GM19455 (cell line): ENCODE results near the gene TMEM272.
A peak's percentile ranks its signal among the peaks of the same experiment; 100 is the strongest.
"Not testable (repeated sequence)": the region's sequence is repeated elsewhere in the genome, so short reads cannot be mapped to it uniquely, and the experiment has no call there.

ENCODE experiments used
- ATAC-seq: cut with Tn5 transposase; IDR thresholded peaks from one replicate; pipeline ENCODE4 v1.9.1; 2021; ENCODE audit not compliant: unreplicated experiment

Gene TMEM272

DNA sequence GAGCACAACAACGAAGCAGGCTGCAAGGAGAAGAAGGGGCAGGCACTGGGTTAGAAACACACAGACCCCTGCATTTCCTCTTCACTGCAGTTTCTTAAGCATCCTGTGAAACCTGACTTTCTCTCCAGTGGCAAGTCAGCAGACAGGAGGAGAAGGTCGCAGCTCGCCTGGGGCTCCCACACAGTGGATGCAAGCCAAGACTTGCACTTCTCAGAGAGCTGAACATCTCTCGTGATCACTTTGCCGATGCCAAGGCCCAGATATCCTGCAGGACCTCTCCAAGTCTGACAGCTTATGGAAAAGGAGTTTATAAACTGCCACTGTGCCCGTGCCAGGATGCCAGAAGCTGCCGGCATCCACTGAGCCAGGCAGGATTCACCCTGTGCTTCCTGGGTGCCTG is 18.4 kb downstream of the TMEM272 start:
- no peak for ATAC-seq

- ATAC-seq = no peak
Measured at GRCh38 chr13:51825681-51826254, 19.2 kb downstream of the TMEM272 start.

- no peak for ATAC-seq
Measured at GRCh38 chr13:51825165-51825592, 19.8 kb downstream of the TMEM272 start.

- ATAC-seq = not testable (repeated sequence)
Measured at GRCh38 chr13:51824712-51825111, 20.3 kb downstream of the TMEM272 start.

DNA sequence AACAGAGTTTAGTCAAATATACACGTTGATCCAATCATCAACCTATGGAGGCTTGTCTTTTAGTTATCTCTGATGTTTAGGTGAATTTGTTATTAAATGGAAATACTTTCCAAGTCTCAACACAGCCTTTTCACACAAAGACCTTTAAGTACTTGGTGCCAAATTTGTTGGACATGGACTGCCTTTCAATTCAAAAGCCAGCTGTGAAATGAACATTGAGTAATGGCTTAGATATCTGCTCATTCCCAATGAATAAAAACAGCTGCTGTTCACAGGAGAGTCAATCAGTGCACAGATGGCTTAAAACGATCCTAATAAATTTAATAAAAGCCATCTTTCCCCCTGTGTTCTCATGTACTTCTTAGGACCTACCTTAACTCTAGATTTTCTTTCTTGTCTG is 21.1 kb downstream of the TMEM272 start:
- ATAC-seq = no peak

DNA sequence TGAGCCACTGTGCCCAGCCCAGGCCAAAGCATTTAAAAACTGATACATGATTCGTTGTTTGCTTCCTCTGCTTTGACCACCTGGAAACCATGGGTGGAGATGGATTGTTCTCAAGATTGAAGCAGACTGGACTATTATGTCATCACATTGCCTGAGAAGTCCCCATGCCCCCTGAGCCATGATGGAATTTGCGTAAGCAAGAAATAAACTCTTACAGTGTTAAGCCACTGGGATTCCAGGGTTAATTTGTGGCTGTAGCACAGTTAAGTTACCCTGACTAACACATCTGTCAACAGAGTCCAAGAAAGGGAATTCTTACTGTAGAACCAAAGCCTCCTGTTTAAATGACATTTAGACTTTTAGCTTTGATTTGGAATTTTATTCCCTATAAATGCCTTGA is 21.6 kb downstream of the TMEM272 start:
- no peak for ATAC-seq

- no peak for ATAC-seq
Measured at GRCh38 chr13:51822106-51822815, 22.7 kb downstream of the TMEM272 start.

DNA sequence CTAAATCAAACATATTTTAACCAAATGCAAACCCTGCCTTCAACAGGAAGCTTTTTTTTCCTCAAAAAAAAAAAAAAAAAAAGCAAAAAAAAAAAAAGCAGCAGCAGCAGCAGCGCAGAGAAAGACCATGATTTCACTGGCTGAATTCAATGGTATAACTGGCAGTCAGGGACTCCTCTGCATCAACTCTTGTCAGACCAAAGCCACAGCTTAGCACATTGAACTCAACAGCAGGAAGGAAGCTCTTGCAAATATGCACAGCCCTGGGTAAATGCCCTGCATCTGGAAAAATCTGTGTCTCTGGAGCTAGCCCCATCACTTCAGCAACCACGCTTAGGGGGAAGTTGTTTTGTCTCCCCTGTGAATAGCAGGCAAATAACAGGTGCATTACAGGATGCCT is 23.4 kb downstream of the TMEM272 start:
- ATAC-seq = no peak

DNA sequence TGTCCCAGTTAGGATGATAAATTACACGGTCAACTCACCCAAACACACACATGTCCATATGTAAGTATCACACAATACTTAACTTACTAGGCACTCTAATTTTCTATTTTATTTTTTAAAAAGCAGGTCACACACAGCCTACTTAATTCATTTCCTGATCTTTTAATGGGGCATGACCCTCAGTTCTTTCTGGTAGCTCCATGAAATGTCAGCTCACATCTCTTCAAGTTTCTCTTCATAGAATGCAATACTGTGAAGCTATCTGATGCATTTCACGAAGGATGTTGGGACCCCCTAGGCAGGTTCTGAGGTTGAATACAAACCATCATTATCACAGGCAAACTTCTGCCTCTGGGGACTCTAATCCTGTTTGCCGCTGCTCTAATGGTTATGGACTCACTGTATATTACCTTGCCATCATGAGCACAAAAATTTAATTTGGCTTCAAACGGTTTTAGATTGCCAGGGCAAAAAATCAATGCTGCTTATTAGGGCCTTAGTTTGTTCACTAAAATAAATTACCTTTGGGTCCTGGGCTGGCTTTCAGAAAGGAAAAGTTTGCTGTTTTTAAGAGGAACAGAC is 24.9 kb downstream of the TMEM272 start:
- no peak for ATAC-seq

GRCh38 chr13:51819544-51819943 is 25.4 kb downstream of the TMEM272 start:
- ATAC-seq = no peak

GRCh38 chr13:51818781-51819511 is 26.0 kb downstream of the TMEM272 start:
- no peak for ATAC-seq

- no peak for ATAC-seq
Measured at GRCh38 chr13:51818276-51818675, 26.7 kb downstream of the TMEM272 start.

DNA sequence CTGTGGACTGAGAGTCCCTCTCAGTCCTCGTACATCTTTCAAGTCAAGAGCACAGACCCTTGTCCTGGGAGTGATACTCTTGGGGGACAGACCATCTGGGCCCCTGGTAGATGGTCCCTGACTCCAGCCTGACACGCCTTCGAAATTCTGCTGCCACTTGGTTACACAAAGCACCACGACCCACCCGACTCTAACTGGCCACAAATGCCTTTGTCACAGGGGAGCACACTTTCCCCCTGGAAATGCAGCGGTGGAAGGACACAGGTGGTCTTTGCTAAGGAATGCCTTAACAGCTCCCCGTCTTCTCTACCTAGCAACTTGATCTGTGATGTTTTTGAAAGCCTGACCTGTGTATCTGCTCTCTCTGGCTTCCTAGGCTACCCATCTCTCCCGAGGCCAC is 27.3 kb downstream of the TMEM272 start:
- ATAC-seq = no peak

DNA sequence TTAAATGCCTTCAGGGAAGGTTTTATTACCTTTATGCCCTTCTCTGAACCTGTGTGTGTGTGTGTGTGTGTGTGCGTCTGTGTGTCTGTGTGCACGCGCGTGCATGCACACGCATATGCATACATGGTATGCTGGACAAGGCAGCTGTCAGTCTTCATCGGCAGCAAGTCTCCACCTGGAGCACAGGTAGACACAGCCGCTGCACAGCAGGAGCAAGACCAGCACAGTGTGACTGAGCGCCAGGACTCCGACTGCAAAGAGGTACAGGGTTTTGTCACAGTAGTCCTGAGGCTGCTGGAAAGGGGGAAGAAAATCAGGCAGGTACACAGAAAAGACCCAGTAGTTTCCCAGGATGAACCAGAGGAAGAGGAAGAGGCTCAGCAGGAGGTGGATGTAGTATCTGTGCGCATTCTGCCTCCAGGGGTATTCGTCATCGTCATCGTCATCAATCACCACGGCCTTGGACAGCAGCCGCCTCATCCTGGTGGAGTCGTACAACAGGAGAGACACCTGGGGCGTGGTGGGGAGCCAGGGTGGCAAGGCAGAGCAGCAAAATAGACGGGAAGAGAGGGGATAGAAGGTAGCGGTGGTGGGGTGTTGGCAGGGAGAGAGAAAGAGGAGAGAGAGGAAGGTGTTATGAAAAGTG is 28.2 kb downstream of the TMEM272 start:
- no peak for ATAC-seq

GRCh38 chr13:51815848-51816247 is 29.1 kb downstream of the TMEM272 start:
- no peak for ATAC-seq

DNA sequence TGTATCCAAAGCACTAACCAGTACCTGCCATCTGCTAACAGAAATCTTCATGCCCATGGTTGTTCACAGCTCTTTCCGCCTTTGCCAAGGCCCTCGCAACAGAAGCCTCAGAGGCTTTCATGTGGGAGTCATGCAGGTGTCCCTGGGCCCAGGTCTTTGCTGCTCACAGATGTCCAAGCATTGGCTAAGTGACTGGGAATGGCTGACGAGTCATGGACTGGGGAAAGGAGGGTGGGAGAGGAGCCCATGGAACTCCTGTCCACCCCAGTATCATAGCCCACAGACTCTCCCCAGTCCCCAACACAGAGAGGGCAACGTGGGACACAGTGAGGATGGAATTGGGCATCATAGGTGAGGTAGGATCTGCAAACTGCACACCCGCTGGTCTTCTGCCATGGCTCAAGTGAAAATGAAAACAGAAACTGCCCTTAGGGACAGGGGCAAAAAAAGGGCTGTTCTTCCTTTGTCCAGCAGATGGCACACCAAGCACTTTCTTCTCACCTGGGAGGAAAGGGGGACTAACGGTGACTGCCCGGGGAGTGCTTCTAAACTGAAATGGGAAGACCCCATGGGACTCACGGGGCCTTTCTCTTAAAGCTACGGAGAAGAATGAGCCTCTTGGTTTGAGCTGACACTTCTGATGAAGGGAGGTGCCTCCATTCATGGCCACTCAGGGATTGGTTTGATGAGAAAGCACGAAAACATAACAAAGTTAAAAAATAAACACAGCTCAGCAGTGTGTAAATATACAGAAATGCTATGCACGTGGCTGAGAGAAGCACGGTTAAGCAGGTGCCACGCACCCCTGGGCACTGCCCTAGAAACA is 29.9 kb downstream of the TMEM272 start:
- ATAC-seq = peak; percentile 81

GRCh38 chr13:51814071-51814470 is 30.9 kb downstream of the TMEM272 start:
- no peak for ATAC-seq

GRCh38 chr13:51811920-51812451 is 33.0 kb downstream of the TMEM272 start:
- ATAC-seq = no peak

GRCh38 chr13:51811046-51811445 is 33.9 kb downstream of the TMEM272 start:
- no peak for ATAC-seq

- no peak for ATAC-seq
Measured at GRCh38 chr13:51808811-51809210, 36.2 kb downstream of the TMEM272 start.
